Measurements from ENCODE around the gene ZCCHC12. TPM values are rescaled to one million over a fixed set of nuclear protein-coding genes. Genes with fewer than 3 reads are reported as not detected.

Gene ZCCHC12
- total and polyA plus RNA-seq, 2 experiments from 2014 or later, result 0.08 to 0.17 TPM

- no peak for DNase-seq (ENCODE audit: low spot score)
- Histone ChIP-seq H3K79me2 (no peaks in the 10 kb centered on the region), H3K9me3 (ENCODE audit: low read depth) (no peaks in the 10 kb centered on the region), H3K9me2 (replicated peaks; ENCODE audit: insufficient read depth) (no peaks in the 10 kb centered on the region), H4K20me1 (ENCODE audit: insufficient read depth, poor library complexity, severe bottlenecking) (no peaks in the 10 kb centered on the region), H3K27me3 (no peaks in the 10 kb centered on the region), H2AFZ (no peak overlapping the region), H3K36me3 (replicated peaks; ENCODE audit: insufficient read depth, low read depth) (no peaks in the 10 kb centered on the region), H3K4me2 (no peak overlapping the region), H3K4me3 (no peak overlapping the region), H3K27ac (no peak overlapping the region), H3K4me1 (ENCODE audit: insufficient read depth) (no peaks in the 10 kb centered on the region)
- TF ChIP-seq EZH2phosphoT487 (IDR thresholded peaks at IDR 0.05; ENCODE audit: low read depth, severe bottlenecking, unreplicated experiment) (no peak), EZH2 (IDR thresholded peaks at IDR 0.05; ENCODE audit: borderline replicate concordance) (no peak)
- 81% methylated on average over 3 of the region's 3 CpGs for WGBS (ENCODE audit: low lambda C conversion rate, missing lambda C conversion rate)
These were observed 43.6 kb downstream of the ZCCHC12 start for GRCh38 chrX:118867251-118867650.

- Histone ChIP-seq H4K20me1 (ENCODE audit: insufficient read depth, poor library complexity, severe bottlenecking) (no peaks in the 10 kb centered on the region), H3K27ac (no peak overlapping the region), H2AFZ (no peak overlapping the region), H3K4me3 (no peak overlapping the region), H3K9me3 (ENCODE audit: low read depth) (no peaks in the 10 kb centered on the region), H3K36me3 (replicated peaks; ENCODE audit: insufficient read depth, low read depth) (no peaks in the 10 kb centered on the region), H3K79me2 (no peaks in the 10 kb centered on the region), H3K4me1 (ENCODE audit: insufficient read depth) (no peaks in the 10 kb centered on the region), H3K27me3 (no peaks in the 10 kb centered on the region), H3K9me2 (replicated peaks; ENCODE audit: insufficient read depth) (no peaks in the 10 kb centered on the region), H3K4me2 (no peak overlapping the region)
- TF ChIP-seq EZH2phosphoT487 (IDR thresholded peaks at IDR 0.05; ENCODE audit: low read depth, severe bottlenecking, unreplicated experiment), result no peak
- no peak for TF ChIP-seq EZH2 (IDR thresholded peaks at IDR 0.05; ENCODE audit: borderline replicate concordance)
- no peak for TF ChIP-seq CTCF (IDR thresholded peaks at IDR 0.05; ENCODE audit: poor library complexity)
- no peak for DNase-seq (ENCODE audit: low spot score)
- WGBS (ENCODE audit: low lambda C conversion rate, missing lambda C conversion rate), result 58% methylated on average over 4 of the region's 4 CpGs
These were observed 48.5 kb downstream of the ZCCHC12 start for GRCh38 chrX:118872102-118872566.

Other genes starting within 250 kb of the ZCCHC12 start
- gene IL13RA1, start 96.2 kb upstream of the ZCCHC12 start, total RNA-seq, result 38.5 and 40.9 TPM in 2 replicates
- gene IL13RA1, start 96.2 kb upstream of the ZCCHC12 start, polyA plus RNA-seq, result 20.3 and 27.2 TPM in 2 replicates
- 5.8 and 6.5 TPM in 2 replicates for gene LONRF3, start 150.8 kb downstream of the ZCCHC12 start, total RNA-seq
- 2.6 TPM in 2 replicates for gene LONRF3, start 150.8 kb downstream of the ZCCHC12 start, polyA plus RNA-seq
- not detected in 2 replicates for gene CT47C1, start 249.2 kb downstream of the ZCCHC12 start, total RNA-seq
- not detected in 2 replicates for gene CT47C1, start 249.2 kb downstream of the ZCCHC12 start, polyA plus RNA-seq